HUES64 (cell line): Measurements from ENCODE around the gene EWSR1. TPM values are rescaled to one million over a fixed set of nuclear protein-coding genes. Genes with fewer than 3 reads are reported as not detected.
"Not testable (repeated sequence)": the region's sequence is repeated elsewhere in the genome, so short reads cannot be mapped to it uniquely, and the experiment has no call there.

Experiments
- H3K27ac ChIP-seq: 2 replicates; pipeline ENCODE4 v1.7.0; 2013; ENCODE audit warnings: low read depth, low read length, inconsistent platforms
- H3K27me3 ChIP-seq: 2 replicates; pipeline ENCODE4 v1.6.1; 2013; ENCODE audit warnings: mild to moderate bottlenecking, low read length; ENCODE audit not compliant: insufficient read depth
- H3K36me3 ChIP-seq: 2 replicates; pipeline ENCODE4 v1.6.1; 2013; ENCODE audit warnings: mild to moderate bottlenecking, low read length; ENCODE audit not compliant: insufficient read depth
- H3K4me1 ChIP-seq: 2 replicates; pipeline ENCODE4 v1.6.1; 2013; ENCODE audit warnings: mild to moderate bottlenecking, low read length, moderate library complexity; ENCODE audit not compliant: insufficient read depth
- H3K4me3 ChIP-seq: 2 replicates; pipeline ENCODE4 v1.5.1; 2013; ENCODE audit warnings: mild to moderate bottlenecking, low read length, moderate library complexity
- H3K9ac ChIP-seq: 2 replicates; pipeline ENCODE4 v1.6.1; 2013; ENCODE audit warnings: mild to moderate bottlenecking, low read depth, low read length
- H3K9me3 ChIP-seq: 2 replicates; pipeline ENCODE4 v1.6.1; 2013; ENCODE audit warnings: low read depth, low read length; ENCODE audit not compliant: insufficient read depth
- WGBS: fragments of 150-250, 120-280 bp; methylation state at CpG from one replicate; pipeline ENCODE4 v1.1.7; 2013; ENCODE audit warnings: missing lambda C conversion rate; 5-methylcytosine and 5-hydroxymethylcytosine counted together
- polyA plus RNA-seq, 2 experiments: library from polyadenylated mRNA; stranded (reverse); fragments of 50-300 nt; gene quantifications; one replicate each; pipeline ENCODE4 v1.2.3, GENCODE V29; 2013

EWSR1 gene
- 334 TPM for polyA plus RNA-seq (2013, experiment 1 of 2)
- polyA plus RNA-seq (2013, experiment 2 of 2): 346 TPM

- WGBS: under 1% methylated on average over 67 of the region's 67 CpGs
- H3K9me3 ChIP-seq: no peaks in the 10 kb centered on the region
- H3K9ac ChIP-seq: peak within 1 kb of the TSS; percentile 98
Observed at GRCh38 chr22:29267858-29268510, at the start of gene EWSR1, which contains the start of gene RHBDD3. Gene EWSR1, plus strand, starts transcription at chr22:29268268. Its CDS starts 69 bp downstream, at chr22:29268337. Gene RHBDD3, minus strand, starts transcription at chr22:29267981. Its CDS starts 2,355 bp downstream, at chr22:29265626.

DNA sequence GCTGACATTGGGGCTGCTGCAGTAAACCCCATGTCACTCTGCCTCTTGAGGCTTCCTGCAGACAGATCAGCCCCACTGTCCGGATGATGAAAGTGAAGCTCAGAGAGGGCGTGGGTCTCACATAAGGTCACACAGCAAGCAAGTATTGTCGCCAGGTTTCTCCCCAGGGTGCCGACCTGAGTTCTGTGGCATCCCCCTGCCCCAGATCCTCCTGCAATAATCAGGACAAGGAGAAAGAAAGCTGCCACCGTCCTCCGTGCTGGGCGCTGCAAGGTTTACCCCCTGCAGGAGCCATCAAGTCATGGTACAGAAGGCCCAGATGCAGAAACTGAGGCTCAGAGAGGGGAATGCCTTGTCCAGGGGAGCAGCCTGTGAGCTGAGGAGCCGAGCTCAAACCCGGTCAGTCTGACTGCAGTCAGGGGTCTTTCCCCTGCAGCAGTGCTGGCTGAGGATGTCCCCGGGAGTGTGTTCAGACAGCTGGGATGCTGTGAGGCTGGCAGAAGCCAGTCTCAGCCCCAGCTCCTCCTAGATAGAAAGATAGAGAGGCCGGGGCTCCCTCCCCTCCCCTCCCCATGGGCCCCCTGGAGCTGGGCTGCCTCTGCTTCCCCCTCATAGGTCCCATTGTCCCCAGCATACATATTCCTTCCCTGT, 49.2 kb upstream of the EWSR1 start:
- Histone ChIP-seq H3K36me3 (0 out of 2 replicates have a peak, but pooled peaks cover 4% of the 10 kb centered on the region), H3K4me1 (peaks cover 6% of the 10 kb centered on the region), H3K4me3 (no peak overlapping the region), H3K9ac (no peak overlapping the region), H3K27me3 (no peaks in the 10 kb centered on the region), H3K27ac (no peak overlapping the region), H3K9me3 (no peaks in the 10 kb centered on the region)
- WGBS: 91% methylated on average over 11 of the region's 11 CpGs

More at GRCh38 chr22:29267858-29268510, at the start of gene EWSR1, which contains the start of gene RHBDD3:
- Histone ChIP-seq H3K4me3 (peak within 1 kb of the TSS; percentile 68), H3K27ac (peak within 1 kb of the TSS; percentile 99), H3K27me3 (no peaks in the 10 kb centered on the region), H3K4me1 (peaks cover 30% of the 10 kb centered on the region), H3K36me3 (peaks cover 67% of the 10 kb centered on the region)

- H3K36me3 ChIP-seq, H3K9me3 ChIP-seq, H3K4me3 ChIP-seq, H3K27me3 ChIP-seq, H3K9ac ChIP-seq, H3K27ac ChIP-seq, H3K4me1 ChIP-seq: not testable (repeated sequence)
- 77% methylated on average over 2 of the region's 2 CpGs for WGBS
Observed at GRCh38 chr22:29219409-29219782, 48.7 kb upstream of the EWSR1 start.

DNA sequence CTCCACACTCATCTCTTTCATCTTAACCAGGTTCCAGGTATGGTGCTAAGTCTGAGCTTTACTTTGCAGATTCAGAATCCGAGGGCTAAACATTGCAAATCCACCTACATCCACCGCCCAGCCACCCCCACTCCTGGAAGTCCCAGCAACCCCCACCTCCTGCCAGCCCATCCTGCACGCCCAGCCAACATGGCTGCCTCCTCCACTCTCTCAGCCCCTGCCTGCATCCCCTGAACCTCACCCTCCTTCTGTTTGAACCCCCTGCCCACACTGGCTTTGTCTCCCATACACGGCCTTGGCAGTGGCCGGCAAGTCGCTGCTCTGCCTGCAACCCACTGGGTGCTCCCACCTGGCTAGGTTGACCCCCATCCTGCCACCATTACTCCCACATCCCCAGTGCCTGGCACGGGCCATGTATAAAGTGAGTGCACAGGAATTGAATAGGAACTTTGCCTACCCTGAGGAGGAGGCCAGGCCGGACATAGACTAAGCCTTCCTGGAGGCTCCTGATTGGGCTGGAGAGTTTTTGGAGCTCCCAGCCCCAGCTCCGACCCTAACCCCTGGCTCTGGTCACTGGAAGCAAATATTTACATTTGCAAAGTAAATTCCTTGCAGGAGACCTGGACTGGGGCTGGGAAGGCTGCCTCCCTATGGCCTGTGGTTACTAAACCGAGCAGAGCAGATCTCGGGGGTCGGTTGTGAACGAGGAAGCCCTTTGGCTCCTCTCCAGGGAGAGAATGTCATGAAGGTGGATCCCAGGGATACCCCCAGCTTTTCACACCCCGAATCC, 48.0 kb upstream of the EWSR1 start:
- no peak overlapping the region for H3K4me3 ChIP-seq
- H3K9me3 ChIP-seq: no peaks in the 10 kb centered on the region
- no peak overlapping the region for H3K9ac ChIP-seq
- H3K4me1 ChIP-seq: peaks cover 6% of the 10 kb centered on the region
- no peaks in the 10 kb centered on the region for H3K27me3 ChIP-seq
- WGBS: 56% methylated on average over 14 of the region's 14 CpGs
- H3K36me3 ChIP-seq: 0 out of 2 replicates have a peak, but pooled peaks cover 4% of the 10 kb centered on the region
- peak overlapping the region; percentile 3; the same call in 1 of the 2 replicates for H3K27ac ChIP-seq

DNA sequence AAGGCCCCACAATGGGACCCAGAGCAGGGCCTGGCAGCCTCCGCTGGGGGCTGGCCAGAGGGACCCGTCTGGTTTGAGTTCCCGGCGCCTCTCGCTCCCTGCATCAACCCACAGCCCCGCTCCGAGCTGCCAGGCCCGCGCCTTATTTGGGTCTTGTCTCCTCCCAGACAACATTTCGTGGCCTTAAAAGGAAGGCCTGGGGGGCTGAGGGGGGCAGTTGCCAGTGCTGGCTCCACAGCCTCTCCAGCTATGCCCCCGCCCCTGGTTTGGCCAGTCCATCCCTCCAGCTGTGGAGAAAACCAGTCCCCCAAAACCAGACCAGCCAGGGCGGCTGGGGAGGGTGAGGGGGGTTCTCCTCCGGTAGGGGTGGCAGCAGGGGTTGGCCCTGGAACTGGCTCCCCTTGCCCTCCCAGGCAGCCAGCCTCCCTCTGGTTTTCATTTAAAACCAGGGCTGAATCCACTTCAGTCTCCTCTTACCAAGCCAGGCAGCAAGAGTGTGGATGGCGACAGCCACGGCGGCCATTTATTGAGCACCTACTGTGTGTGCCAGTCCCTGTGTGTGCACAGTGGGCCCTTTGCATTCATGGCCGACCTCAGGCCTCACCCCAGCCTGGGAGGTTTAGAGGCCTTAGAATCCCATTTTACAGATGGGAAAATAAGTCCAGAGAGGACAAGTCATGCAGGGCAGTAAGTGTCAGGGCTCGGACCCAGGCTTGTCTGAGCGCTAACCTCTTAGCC, 43.8 kb upstream of the EWSR1 start:
- H3K4me1 ChIP-seq: peaks cover 6% of the 10 kb centered on the region
- H3K27me3 ChIP-seq: no peaks in the 10 kb centered on the region
- no peaks in the 10 kb centered on the region for H3K9me3 ChIP-seq
- H3K36me3 ChIP-seq: no peaks in the 10 kb centered on the region
- H3K9ac ChIP-seq: no peak overlapping the region
- no peak overlapping the region for H3K4me3 ChIP-seq
- H3K27ac ChIP-seq: no peak overlapping the region
- 85% methylated on average over 18 of the region's 19 CpGs for WGBS

DNA sequence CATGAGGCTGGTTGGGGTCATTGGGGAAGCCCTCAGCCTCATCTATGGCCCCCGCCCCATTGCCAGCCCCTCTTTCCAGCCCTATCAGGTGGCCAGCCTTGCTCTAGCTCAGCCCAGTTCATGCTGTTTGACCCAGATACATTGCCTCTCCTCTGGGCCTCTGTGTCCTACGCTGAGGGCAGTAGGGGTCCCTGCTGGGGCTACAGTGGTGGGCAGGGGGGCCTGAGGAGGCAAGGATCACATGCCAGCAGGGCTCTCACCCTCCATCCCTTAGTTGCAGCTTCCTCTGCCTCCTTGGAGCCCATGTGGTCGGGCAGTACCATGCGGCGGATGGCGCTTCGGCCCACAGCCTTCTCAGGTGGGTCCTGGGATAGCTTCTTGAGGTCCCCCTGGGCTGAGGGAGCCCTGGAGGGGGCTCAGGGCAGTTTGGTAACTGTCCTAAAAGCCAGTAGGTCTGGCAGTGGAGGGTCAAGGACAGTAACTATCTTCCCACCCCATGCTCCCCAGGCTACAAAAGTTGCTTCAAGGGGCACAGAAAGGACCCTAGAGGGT, 43.1 kb upstream of the EWSR1 start:
- no peak overlapping the region for H3K27ac ChIP-seq
- peaks cover 6% of the 10 kb centered on the region for H3K4me1 ChIP-seq
- no peaks in the 10 kb centered on the region for H3K36me3 ChIP-seq
- no peaks in the 10 kb centered on the region for H3K27me3 ChIP-seq
- 92% methylated on average over 7 of the region's 7 CpGs for WGBS
- no peaks in the 10 kb centered on the region for H3K9me3 ChIP-seq
- H3K9ac ChIP-seq: no peak overlapping the region; the same call in 1 of the 2 replicates
- H3K4me3 ChIP-seq: no peak overlapping the region

DNA sequence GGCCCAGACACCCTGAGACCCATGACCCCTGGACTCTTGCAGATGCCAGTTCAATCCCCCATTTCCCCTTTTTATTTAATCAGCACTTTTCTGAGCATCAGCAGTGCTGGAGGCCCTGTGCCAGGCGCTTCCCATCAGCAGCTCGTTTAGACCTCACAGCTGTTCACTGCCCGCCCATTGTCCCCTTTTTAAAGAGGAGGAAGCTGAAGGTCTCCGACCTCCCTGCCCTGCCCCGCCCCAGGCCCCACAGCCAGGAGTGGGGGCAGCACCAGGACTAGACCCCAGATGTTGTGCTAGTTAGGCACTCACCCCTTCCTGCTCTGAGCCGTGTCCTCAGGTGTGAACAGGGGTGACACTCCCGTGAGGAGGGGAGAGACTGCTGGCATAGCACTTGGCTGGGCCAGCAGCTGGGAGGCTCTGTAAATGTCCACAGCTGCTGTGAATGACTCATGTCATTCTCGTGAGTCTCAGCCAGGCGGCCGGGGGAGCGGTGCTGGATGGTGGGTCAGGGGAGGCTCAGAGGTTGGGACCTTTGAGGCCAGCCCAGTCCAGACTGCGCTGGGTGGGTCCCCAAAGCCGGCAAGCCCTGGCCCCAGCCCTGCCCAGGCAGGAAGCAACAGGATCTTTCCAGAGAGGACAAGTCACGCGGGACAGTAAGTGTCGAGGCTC, 42.5 kb upstream of the EWSR1 start:
- H3K4me3 ChIP-seq: no peak overlapping the region
- no peaks in the 10 kb centered on the region for H3K9me3 ChIP-seq
- no peaks in the 10 kb centered on the region for H3K36me3 ChIP-seq
- 70% methylated on average over 16 of the region's 16 CpGs for WGBS
- H3K4me1 ChIP-seq: peaks cover under 1% of the 10 kb centered on the region; the same call in 1 of the 2 replicates
- no peaks in the 10 kb centered on the region for H3K27me3 ChIP-seq
- H3K9ac ChIP-seq: no peak overlapping the region
- no peak overlapping the region for H3K27ac ChIP-seq

GRCh38 chr22:29226351-29226981, 41.6 kb upstream of the EWSR1 start:
- no peak overlapping the region for H3K4me3 ChIP-seq
- H3K9ac ChIP-seq: no peak overlapping the region
- H3K4me1 ChIP-seq: no peaks in the 10 kb centered on the region
- no peaks in the 10 kb centered on the region for H3K36me3 ChIP-seq
- WGBS: 92% methylated on average over 11 of the region's 11 CpGs
- H3K9me3 ChIP-seq: no peaks in the 10 kb centered on the region
- H3K27ac ChIP-seq: no peak overlapping the region
- H3K27me3 ChIP-seq: no peaks in the 10 kb centered on the region

DNA sequence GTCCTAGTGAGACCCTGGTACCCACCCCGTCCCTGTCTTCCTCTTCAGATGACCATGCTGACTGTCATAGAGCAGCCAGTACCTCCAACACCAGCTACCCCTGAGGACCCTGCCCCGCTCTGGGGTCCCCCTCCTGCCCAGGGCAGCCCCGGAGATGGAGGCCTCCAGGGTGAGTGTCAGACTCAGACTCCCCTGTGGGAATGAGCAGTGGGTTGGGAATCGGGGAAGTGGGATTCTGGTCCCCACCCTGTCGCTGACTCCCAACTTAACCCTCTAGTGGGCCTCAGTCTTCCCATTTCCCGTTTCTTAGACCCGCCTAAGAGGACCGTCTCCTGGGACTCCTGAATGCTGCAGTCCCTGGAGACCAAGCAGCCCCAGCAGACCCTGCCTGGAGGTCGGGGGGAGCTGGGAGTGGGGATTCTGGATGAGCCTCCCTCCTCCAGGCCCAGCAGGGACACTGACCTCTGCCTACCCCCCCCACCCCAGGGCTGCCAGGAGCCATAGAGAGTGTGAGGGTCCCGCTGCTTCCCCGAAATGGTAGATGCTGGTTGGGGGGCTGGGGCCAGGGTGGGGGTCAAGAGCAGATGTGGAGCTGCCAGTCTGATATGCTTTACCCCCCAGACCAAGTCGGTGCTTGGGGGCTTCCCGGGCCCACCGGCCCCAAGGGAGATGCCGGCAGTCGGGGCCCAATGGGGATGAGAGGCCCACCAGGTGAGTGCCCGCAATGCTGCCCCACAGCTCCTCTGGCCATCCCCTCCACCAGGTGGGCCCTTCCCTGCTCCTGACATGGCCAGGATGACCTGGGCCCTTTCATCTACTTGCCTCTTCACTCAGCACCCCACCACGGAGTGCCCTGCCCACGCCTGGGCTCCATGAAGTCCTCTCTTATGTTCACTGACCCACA, 36.8 kb upstream of the EWSR1 start:
- Histone ChIP-seq H3K36me3 (no peaks in the 10 kb centered on the region), H3K27me3 (no peaks in the 10 kb centered on the region), H3K4me3 (no peak overlapping the region), H3K4me1 (no peaks in the 10 kb centered on the region), H3K27ac (no peak overlapping the region), H3K9me3 (peaks cover 5% of the 10 kb centered on the region; the same call in 1 of the 2 replicates), H3K9ac (no peak overlapping the region)
- 95% methylated on average over 18 of the region's 19 CpGs for WGBS
